Erythroblast (primary cell): ENCODE measurements around the gene CXorf49B.

Experiments
- DNase-seq, 2 experiments: peaks; one replicate each; lab custom pipeline; 2025; lab: John Stamatoyannopoulos, UW
- GATA1 ChIP-seq: IDR thresholded peaks from 2 replicates; pipeline ENCODE4 v1.6.1; 2011; ENCODE audit warnings: low read depth, mild to moderate bottlenecking, control low read depth, low read length, moderate library complexity
- POLR2A ChIP-seq: IDR thresholded peaks from 2 replicates; pipeline ENCODE4 v1.6.1; 2011; ENCODE audit warnings: mild to moderate bottlenecking, low read length

Gene CXorf49B

DNA sequence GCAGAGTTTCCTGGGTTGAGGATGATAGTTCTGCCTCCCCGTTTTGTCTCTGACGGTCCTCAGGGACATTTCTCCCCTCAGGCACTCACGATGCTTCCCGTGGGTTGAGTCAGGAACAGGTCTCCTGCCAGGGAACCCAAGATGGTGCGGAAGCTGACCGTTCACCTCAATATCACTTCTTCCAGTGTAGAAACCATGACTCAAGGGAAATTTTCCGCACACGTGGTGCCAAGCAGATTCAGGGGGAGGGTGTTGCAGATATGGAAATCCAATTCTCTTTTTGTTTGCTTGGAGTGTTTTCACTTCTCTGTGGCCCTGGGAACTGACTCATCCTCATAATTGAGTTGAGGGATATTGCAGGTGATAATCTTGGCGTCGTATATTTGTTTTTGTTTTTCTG is 46.7 kb downstream of the CXorf49B start:
- DNase-seq = no peak

DNA sequence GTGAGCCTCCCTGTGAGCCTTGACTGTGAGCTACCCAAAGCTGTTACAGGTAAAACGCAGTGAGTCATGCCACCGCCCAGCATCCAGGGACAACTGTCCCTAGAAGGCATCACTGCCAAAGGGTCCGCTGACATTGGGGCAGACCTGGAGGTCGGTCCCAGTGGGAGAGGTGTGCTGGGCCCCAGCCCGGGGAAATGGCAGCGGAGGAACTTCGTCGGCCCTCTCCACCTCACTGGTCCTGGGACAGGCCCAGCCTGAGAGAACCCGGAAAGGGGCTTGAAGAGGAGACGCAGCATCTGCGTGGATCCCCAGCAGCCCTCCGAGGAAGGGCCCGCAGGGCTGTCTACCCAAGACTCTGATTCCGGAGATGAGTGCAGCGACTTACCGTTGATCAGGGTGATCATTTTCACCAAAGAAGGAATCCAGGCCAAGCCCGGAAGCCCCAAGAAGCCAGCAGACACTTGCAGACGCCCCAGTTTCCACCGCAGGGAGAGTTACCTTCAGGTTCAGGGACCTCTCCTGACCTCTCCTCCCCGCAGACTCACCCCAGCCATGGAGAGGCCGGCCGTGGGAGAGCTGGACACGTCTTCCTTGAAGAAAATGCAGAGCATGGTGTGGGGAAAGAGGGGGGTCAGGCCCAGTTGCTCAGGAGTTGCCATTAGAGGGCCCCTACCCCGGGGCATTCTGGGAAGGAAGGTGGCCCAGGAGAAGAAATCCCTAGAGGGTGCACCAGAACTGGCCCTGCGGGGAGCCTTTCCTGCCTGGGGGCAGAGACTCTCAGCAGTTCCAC is 51.2 kb downstream of the CXorf49B start:
- TF ChIP-seq POLR2A (no peak), GATA1 (no peak)
- DNase-seq = no peak

More for the DNA sequence above, 46.7 kb downstream of the CXorf49B start:
- TF ChIP-seq GATA1 = no peak

DNA sequence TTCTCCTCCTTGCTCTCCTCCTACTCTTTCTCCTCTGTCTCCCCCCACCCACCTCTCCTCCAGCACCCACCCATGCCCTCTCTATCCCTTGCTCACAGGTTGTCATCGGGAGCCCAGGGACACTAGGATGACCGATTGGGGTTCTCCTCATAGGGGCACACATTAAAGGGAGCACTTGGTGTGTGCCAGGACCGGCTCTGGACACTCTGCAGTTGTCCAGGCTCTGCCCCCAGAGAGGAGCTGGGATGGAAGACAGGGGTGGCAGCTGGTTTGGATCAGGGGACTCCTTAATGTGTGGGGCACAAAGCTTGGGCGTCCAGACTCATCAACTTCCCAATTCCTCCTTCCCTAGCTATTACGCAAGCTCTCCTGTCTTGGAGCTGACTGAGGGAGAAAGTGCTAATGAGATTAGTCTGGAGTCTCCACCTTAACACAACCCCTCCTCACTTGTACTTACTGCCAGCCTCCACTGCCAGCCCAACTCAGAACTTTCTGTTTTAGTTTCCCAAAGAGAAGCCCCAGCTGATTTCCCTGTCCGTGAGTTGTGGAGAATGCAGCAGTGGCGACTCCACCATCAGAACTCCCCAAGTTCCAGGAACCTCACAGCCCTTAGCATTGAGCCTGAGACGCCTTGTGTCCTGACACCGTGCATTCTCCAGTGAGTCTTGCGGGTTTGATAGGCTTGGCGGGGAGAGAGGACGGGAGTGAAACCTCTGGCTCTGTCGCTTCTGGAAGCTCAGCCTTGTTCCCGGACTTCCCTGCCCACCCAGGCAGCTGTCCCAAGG is 52.2 kb downstream of the CXorf49B start:
- TF ChIP-seq POLR2A (no peak), GATA1 (no peak)
- DNase-seq = no peak

DNA sequence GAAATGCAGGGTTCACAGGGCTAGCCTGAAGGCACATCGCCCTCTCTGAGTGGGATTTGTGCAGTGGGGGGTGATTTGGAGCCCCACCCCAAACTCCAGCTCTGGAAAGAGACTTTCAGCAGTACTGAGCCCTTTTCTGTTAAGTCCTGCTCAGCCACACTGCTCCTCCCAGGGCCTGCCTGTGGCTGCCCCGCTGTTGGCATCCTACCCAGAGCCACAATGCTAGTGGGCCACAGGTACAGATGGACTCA is 52.7 kb downstream of the CXorf49B start:
- DNase-seq = no peak
- no peak for TF ChIP-seq GATA1
- TF ChIP-seq POLR2A = no peak
